ENCODE data around the gene NCOA3.

NCOA3 gene

DNA sequence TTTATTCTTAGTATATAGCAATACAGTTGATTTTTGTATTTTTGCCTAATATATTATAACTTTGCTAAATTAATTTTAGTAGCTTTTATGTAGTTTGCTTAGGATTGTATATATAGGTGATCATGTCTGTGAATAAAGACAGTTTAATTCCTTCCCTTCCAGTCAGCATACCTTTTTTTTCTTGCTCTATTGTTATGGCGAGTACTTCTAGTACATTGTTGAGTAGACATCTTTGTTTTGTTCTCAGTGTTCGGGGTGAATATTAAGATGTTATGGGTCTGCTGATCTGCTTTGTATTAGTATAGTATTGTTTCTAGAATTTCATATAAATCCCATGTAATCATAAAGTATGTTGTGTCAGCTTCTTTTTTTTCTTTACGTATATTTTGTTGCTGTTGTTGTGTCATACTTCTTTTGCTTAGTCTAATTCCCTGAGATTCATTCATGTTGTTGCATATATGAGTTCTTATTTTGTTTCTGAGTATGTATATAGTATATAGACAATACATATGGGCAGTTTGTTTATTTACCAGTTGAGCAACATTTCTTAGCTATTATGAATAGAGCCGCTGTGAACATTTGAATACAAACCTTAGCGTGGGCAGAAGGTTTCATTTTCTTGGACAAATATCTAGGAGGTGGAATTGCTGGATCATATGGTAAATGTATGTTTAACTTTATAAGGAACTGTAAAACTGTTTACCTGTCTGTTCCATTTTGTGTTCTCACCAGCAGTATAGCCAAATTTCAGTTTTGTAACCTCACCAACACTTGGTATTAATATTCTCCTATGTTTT lies 25.5 kb downstream of the NCOA3 start:
- TF ChIP-seq, protein P1, sequence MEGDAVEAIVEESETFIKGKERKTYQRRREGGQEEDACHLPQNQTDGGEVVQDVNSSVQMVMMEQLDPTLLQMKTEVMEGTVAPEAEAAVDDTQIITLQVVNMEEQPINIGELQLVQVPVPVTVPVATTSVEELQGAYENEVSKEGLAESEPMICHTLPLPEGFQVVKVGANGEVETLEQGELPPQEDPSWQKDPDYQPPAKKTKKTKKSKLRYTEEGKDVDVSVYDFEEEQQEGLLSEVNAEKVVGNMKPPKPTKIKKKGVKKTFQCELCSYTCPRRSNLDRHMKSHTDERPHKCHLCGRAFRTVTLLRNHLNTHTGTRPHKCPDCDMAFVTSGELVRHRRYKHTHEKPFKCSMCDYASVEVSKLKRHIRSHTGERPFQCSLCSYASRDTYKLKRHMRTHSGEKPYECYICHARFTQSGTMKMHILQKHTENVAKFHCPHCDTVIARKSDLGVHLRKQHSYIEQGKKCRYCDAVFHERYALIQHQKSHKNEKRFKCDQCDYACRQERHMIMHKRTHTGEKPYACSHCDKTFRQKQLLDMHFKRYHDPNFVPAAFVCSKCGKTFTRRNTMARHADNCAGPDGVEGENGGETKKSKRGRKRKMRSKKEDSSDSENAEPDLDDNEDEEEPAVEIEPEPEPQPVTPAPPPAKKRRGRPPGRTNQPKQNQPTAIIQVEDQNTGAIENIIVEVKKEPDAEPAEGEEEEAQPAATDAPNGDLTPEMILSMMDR (IDR thresholded peaks at IDR 0.05; ENCODE audit: extremely low read depth, missing control alignments): no peak

GRCh38 chr20:47529840-47530239 lies 28.2 kb downstream of the NCOA3 start:
- TF ChIP-seq, protein P1 (IDR thresholded peaks at IDR 0.05; ENCODE audit: extremely low read depth, missing control alignments): no peak

More for the DNA sequence above, 25.5 kb downstream of the NCOA3 start:
- no peak for DNase-seq (ENCODE audit: low spot score)

DNA sequence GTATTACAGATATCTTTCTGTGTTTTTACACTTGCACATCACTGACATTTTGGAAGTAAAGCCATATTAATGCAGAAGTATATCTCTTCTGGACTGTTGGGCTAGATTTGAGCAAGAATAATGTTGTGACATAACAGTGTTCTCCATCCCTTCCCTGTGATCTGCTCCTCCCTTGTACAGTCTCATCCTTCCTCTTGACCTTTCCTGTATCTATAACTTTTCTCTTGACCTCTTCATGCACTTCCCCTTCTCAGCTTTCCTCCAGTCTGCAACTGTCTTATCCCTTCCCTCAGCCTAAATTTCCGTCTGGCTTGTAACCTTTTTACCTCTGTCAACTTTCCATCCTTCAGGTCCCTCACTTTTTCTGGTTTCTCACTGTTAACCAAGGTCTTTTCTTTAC lies 29.8 kb downstream of the NCOA3 start:
- TF ChIP-seq, protein P1 (IDR thresholded peaks at IDR 0.05; ENCODE audit: extremely low read depth, missing control alignments): no peak
- DNase-seq (ENCODE audit: low spot score): no peak

More at GRCh38 chr20:47529840-47530239, 28.2 kb downstream of the NCOA3 start:
- no peak for DNase-seq (ENCODE audit: low spot score)

DNA sequence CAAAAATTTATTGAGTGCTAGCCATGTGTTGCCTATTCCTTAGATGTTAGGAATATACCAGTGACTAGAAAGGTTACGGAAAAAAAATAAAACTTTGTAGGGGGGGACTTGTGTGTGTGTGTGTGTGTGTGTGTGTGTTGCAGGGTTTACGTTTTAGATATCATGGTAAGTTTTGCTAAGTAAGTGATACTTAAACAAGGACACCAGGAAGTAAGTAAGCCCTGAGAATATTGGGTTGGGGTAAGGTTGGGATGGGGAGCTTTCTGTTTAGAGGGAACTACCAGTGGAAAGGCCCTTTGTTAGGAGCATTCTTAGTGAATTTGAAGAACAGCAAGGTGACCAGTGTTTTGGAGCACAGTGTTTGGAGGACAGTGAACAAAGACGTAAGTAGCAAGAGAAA lies 30.3 kb downstream of the NCOA3 start:
- TF ChIP-seq, protein P1 (IDR thresholded peaks at IDR 0.05; ENCODE audit: extremely low read depth, missing control alignments): no peak
- DNase-seq (ENCODE audit: low spot score): no peak

DNA sequence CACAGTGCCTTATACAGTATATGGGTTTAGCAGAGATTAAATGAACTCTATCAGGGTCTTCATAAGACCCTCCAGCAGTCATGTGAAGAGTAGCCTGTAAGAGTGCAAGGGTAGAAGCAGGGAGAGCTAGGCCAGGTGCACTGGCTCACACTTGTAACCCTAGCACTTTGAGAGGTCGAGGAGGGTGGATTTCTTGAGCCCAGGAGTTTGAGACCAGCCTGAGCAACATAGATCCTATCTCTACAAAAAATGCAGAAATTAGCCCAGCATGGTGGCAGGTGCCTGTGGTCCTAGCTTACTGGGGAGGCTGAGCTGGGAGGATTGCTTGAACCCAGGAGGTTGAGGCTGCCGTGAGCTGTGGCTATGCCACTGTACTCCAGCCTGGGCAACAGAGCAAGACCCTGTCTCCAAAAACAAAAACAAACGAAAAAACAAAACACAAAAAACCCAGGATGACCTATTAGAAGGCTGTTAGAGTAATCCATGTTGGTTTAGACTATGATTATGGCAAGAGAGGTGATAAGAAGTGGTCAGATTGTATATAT lies 31.9 kb downstream of the NCOA3 start:
- TF ChIP-seq, protein P1 (IDR thresholded peaks at IDR 0.05; ENCODE audit: extremely low read depth, missing control alignments): no peak
- no peak for DNase-seq (ENCODE audit: low spot score)

DNA sequence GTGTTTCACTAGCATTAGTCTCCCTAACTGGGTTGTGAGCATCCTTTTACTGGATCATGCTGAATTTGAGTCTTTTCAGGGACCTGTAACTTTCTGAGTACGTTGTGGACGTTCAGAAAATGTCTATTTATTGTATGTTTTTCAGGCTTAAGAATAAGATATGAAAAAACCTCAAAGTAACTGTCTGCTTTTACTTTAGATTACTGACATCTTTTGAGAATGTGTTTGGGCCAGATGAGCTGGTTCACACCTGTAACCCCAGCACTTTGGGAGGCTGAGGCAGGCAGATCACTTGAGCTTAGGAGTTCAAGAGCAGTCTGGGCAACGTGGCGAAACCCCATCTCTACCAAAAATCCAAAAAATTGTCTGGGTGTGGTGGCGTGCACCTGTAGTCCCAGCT lies 32.7 kb downstream of the NCOA3 start:
- TF ChIP-seq, protein P1 (IDR thresholded peaks at IDR 0.05; ENCODE audit: extremely low read depth, missing control alignments): no peak
- DNase-seq (ENCODE audit: low spot score): no peak

DNA sequence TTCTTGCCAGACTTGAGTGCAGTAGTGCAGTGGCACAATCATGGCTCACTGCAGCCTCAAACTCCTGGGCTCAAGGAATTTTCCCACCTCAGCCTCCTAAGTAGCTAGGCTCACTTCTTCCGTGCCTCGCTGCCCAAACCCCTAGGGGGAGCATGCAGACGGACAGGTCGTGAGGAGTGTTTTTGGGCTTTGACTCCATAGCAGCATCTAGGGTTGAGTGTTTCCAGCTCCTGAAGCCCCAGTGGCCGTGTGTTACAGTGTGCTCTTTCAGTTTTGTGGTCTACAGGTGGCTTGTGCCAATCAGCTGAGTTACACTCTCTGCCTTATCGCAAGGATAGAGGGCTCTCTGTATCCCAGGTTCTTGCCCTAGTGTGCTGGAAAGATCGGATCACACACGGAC lies 33.4 kb downstream of the NCOA3 start:
- no peak for DNase-seq (ENCODE audit: low spot score)
- TF ChIP-seq, protein P1 (IDR thresholded peaks at IDR 0.05; ENCODE audit: extremely low read depth, missing control alignments): peak; percentile 22

Measured in GM20000 (cell line).